KG1 (cell line): ENCODE results near the gene NUDT5.
"Not testable (repeated sequence)": the region's sequence is repeated elsewhere in the genome, so short reads cannot be mapped to it uniquely, and the experiment has no call there.

Experiments
- DNase-seq: peaks from one replicate; lab custom pipeline; 2025; lab: John Stamatoyannopoulos, UW

Gene NUDT5

DNA sequence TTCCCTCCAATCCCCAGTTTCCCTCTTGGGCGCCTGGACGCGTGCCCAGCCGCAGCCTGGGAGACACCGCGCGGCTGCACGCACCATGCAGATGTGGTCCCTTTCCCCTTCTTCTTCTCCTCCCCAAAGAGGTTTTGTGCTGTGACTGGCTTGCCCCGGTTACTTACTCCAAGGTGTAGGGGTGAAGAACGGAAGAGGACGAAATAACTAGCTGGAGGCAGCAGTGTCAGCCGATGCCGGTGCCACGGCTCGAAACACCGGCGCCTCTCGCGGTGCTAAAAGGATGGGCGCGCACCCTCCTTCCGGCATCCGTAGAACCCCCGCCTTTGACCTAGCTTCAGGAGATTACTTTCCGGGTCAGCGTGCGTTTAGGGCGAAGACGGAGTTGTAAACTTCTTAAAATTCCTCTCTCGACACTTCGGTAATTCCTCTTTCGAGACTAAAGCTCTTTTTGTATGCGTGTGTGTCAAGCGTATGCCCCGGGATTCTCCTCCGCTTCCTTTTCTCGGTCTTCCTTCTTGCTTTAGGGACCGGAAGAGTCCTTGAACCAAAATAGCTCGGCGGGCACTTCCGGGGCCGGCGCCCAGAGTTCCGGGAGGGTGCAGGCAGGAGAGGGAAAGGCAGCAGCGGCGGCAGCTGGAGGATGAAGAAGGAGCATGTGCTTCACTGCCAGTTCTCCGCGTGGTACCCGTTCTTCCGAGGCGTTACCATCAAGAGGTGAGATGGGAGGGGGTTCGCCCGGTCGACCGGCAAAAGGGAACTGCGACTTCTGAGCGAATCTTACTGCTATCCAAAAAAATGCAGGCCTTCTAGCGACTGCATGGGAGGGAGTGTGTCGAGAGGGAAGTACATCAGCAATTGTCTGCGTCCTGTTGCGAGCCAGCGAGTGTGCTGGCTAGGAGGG lies at the start of gene NUDT5, which contains the start of gene CDC123:
NUDT5 (minus strand) TSS at position 289 of the 904 bp plus-strand sequence. CDS start 9,600 bp downstream, outside the sequence.
CDC123 (plus strand) TSS at position 586 of the 904 bp plus-strand sequence; CDS start at position 644, 58 bp downstream.
- DNase-seq: peak; percentile 98

DNA sequence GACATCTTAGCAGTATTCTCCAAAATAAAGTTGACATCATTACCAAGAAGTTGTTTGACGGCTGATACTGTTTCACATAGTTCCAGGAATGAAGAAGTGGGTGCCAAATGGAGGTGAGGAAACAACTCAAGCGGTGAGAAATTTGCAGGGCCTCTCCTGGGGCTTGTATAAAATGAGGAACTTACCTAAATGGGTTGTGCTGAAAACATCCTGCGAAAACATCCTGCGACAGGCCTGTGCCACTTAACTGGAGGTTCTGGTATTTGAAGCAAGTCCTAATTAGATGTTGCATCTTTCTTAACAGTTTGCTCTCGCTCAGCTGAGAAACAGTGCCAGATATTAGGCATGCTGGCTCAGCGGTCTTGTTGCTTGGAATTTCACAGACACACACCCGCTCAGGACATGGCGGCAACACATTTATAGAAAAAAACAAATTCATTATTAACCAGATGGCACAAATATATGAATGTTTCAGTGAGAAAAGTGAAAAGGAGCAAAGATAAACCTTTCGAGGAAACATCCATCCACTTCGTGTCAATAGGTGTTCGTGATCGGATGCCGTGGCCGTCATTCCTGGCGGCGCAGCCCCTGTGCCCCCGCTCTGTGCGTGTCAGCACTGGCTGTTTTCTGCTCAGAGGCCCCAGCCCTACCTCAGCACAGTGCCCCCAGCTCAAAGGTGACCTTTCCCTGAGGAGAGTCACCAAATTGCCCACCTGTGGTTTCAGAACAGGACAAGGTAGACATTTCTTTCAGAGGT lies 48.4 kb upstream of the NUDT5 start:
- DNase-seq: peak; percentile 21

DNA sequence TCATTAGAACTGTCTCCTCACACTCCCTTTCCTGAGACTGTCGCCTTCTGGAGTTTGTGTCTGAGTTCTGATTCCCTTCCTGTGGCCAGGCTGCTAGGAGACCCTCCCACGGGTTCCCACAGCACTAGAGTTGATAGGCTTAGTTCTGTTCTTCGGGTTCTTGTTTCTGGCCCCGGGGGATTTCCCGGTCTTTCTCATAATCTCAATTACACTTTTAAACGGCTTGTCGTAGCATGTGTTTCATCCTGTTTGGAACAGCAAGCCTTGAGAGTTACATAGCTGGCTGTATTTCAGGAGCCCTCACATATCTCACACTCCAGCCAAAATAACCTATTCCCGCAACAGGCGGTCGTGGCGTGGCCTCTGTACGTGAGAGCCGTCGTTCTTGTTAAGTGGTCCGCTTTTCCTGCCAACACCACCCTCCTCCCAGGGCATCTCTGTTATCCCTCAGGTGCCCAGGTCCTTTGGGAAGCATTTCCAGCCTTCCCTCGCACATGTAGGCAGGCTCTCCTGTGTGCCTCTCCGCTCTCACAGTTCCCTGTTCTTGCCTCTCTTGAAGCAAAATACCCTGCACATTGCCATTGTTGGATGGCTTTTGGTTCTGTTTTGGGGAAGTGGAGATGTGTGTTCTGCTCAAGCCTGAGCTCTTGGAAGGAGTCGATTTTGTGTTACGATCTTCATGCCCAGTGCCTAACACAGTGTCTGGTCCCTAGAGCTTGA lies 46.3 kb upstream of the NUDT5 start:
- DNase-seq: no peak

DNA sequence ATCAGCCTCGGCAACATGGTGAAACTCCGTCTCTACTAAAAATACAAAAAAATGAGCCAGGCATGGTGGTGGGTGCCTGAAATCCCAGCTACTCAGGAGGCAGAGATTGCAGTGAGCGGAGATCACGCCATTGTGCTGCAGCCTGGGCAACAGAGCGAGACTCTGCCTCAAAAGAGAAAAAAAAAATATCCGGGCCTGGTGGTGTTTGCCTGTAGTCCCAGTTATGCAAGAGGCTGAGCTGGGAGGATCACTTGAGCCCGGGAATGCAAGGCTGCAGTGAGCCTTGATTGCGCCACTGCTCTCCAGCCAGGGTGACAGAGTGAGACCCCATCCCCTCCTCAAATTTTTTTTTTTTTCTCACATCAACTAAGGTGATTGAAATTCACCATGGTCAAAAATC lies 43.1 kb upstream of the NUDT5 start:
- no peak for DNase-seq

DNA sequence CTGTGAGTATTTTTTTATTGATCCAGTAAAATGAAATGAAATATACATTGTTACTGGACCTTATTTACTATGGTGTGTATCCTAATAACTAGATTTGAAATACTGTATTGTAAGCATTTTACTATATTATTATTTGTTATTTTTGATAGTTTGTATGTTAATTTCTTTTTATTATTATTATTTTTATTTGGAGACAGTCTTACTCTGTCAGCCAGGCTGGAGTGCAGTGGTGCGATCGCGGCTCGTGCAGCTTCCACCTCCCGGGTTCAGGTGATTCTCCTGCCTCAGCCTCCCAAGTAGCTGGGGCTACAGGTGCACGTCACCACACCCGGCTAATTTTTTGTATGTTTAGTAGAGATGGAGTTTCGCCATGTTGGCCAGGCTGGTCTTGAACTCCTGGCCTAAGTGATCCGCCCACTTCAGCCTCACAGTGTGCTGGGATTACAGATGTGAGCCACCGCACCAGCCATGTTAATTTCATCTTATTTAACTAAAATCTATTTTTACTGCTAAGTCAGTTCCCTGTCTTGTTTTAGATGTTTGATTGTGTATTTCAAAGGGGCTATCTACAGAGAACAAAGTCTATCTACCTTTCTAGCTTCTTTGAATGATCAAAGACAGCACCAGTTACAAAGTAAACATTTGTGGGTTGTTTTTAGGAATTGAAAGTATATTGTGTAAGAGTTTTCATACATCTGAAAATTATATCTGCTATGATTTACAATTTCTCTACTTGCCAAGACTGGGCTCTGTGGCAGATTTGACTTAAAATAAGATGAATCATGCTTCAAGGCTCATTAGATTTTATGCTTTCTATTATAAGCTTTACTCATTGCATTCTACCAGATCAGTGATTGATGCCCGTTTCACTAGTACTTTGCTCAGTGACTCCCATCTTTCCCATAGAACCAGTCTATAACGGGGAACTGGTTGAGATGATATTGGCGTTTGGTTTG lies 41.9 kb upstream of the NUDT5 start:
- DNase-seq: no peak

DNA sequence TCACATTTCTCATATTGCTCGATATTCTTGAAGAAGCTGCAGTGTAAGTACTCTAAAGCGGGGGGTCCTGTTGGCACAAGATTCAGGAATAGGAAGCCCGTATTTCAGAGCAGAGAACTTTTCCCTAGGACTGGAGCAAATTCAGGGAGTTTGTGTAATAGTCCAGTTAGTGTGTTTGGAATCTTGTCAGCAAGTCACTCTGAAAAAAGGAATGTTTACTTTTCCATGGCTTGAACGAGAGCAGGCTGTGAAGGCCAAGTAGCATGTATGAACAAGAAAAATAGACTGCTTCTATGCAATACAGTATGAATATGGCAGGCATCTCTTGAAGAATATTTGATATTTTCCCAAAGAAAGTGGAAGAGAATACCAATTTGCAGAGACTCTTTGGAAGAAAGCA lies 40.1 kb upstream of the NUDT5 start:
- no peak for DNase-seq

DNA sequence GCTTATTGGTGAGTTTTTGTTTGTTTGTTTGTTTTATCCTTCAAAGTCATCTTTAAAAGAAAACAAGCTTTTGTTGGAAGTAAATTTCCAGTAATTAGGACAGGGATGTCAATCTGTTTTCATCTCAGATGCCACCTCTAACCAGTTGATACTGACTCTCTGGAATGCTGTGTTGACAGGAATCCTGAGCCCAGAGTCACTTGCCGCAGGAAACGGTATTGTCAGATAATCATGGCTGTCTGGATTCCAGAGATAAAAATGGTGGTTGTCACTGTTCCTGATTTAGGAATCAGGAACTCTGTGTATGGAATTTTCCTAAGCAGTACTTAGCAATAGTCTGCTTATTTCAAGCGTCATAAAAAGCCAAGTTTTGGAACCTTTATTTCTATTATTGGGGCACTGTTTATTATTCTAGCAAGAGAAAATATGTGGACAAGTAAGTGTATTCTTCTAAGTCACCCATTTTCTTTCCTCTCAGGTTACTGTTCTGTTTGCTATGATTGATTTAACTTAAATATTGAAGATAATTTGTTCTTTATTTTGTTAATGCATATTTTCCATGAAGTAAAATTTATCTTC lies 39.5 kb upstream of the NUDT5 start:
- no peak for DNase-seq

DNA sequence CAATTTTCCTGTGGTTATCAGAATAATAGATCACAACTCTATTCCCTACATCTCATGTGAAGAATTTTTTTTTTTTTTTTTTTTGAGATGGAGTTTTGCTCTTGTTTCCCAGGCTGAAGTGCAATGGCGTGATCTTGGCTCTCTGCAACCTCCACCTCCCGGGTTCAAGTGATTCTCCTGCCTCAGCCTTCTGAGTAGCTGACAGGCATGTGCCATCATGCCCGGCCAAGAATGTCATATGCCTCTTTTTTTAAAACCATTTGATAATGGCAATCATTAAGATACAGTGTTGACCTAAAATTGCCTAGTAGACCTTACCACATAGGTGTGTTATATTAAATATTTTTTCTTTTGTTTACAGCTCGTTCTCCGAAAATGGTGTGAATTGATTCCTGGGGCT lies 39.0 kb upstream of the NUDT5 start:
- DNase-seq: not testable (repeated sequence)

DNA sequence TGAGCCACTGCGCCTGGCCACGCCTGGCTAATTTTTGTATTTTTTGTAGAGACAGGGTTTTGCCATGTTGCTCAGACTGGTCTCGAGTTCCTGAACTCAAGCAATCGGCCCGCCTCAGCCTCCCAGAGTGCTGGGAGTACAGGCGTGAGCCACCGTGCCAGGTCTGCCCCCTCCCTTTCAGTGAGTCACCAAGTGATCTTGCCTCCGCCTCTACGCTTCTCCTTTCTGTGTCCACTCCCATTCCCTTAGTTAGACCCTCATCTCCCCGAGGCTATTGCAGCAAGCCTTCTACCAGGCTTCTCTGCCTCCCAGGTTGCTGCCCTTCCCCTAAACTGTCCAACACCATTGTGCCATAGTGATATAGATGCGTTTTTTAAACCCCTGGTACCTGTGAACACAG lies 33.2 kb upstream of the NUDT5 start:
- DNase-seq: no peak

DNA sequence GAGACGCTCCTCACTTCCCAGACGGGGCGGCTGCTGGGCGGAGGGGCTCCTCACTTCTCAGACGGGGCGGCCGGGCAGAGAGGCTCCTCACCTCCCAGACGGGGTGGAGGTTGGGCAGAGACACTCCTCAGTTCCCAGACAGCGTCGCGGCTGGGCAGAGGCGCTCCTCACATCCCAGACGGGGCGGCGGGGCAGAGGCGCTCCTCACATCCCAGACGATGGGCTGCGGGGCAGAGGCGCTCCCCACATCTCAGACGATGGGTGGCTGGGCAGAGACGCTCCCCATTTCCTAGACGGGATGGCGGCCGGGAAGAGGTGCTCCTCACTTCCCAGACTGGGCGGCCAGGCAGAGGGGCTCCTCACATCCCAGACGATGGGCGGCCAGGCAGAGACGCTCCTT lies 30.7 kb upstream of the NUDT5 start:
- not testable (repeated sequence) for DNase-seq

DNA sequence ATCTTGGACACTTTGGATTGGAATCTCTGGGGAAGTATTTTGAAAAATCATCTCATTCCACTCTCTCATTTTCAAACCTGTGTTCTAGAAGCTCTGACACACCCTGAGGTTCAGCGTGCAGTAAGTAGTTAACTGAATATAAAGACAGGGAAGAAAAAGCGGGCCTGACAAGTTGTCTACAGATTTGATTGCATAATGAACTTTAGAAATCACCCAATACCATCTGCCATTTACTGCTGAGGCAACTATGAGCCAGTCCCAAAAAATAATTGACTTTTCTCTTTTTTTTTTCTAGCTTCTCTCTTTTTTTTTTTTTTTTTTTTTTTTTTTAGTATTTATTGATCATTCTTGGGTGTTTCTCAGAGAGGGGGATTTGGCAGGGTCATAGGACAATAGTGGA lies 29.8 kb upstream of the NUDT5 start:
- no peak for DNase-seq

DNA sequence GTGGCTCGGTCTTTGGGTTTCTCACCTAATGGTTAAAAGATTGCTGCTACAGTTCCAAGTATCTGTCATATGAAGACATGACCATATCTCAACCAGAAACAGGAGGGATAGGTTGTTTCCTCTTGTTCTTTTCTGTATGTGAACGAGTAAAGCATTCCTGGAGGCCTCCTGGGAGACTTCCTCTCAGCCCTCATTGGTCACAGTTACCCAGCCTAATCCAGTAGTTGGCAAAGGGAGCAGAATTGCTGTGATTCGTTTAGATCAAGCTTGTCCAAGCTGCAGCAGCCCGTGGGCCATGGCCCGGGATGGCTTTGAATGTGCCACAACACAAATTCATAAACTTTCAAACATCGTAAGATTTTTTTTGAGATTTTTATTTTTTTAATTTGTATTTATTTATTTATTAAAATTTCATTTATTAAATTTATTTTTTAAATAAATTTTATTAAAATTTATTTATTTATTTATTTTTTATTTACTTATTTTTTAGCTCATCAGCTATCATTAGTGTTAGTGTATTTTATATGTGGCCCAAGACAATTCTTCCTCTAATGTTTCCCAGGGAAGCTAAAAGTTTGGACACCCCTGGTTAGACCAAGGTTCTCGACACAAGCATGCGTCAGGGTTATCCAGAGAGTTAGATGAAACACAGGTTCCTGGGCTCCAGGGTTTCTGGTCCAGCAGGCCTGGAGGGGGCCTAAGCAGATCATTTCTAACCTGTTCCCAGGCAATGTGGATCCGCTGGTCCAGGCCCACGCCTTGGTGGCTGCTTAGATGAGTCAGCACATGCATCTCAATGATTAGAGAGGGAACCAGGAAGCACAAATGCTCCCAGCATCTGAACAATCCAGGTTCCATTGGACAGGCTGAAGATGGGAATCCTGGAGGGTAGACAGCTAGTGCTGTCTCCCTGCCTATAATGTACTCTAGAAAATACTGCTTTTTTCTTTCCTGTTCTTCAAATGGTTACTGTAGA lies 25.9 kb upstream of the NUDT5 start:
- DNase-seq: no peak

DNA sequence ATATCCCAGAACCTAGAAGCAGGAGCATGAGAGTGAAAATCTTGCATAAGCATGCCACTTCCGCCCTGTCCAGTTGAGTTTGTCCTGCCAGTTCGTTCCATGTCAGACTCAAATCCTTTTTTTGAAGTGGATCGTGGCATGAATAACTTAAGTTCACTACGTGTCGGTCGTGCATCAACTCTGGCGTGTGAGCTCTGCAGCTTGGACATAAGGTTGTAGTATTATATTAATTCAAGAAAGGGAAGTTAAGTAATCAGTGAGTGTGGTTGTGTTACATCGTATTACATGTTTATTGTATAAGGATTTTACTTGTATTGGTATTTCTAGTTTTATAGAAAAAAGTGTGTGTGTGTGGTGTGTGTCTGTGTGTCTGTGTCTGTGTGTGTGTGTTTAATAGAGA lies 23.3 kb upstream of the NUDT5 start:
- DNase-seq: no peak

DNA sequence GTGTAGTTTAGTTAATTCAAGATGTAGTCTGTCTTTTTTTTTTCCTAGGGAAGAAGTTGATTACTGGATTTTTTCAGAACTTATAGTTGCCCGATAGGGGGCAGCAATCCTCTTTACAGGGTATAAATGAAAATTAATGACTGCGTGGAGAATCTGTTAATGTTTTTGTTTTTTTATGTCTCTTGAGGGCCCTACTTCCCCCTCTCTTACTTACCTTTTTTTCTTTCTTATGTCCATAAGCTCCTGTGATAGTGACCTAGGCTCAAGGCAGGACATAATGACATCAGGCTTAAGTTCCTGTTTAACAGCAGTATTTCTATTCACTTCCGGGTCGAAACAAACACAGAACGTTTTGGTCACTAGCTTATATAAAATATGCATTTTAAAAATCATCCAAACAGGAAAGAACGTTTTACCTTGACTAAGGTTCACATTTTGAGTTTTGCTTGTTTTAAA lies 19.1 kb upstream of the NUDT5 start:
- peak; percentile 45 for DNase-seq

DNA sequence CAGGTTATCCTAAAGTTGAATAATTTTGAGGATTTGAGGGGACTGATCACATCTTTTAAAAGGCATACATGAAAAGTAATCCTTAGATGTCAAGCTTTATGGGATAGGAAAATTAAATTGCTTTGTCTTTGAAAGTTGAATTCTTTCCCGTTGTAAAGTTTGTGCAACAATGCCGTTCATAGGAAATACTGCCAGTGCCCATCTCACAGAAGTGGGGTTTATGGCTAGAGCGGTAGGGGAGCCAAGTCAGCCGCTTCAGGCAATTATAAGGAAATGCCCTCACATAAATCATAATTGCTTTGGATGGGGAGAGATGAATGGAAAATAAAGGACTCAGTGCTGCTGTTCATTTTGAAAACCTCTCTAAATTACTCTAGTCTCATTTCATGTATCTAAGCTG lies 18.4 kb upstream of the NUDT5 start:
- no peak for DNase-seq

DNA sequence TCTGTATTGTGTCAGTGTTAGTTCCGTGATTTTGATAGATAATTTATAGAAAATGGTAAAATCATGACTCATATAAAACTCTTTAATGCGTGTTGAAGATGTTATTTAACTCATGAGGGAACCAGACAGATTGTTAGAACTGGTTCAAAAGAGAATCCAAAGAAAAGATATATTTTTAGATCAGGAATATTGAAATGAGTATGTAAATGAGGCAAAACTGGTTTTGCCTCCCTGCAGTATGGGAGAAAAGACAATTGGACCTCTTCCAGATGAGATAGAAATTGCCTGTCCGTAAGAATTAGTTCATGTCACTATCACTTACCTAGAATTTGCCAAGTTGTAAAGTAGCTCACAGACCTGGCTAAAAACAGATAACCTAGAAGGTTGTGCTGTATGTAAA lies 17.9 kb upstream of the NUDT5 start:
- DNase-seq: no peak

DNA sequence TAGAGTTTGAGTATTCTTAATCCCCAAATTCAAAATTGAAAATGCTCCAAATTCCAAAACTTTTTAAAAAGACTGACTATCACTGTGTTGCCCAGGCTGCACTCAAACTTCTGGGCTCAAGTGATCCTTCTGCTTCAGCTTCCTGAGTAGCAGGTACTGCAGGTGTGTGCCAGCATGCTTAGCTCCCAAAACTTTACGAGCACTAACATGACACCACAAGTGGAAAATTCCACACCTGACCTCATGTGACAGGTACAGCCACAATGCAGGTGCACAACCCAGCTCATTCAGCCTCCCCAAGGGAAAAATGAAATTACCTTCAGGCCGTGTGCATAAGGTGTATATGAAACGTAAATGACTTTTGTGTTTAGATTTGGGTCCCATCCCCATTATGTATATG lies 16.8 kb upstream of the NUDT5 start:
- no peak for DNase-seq

DNA sequence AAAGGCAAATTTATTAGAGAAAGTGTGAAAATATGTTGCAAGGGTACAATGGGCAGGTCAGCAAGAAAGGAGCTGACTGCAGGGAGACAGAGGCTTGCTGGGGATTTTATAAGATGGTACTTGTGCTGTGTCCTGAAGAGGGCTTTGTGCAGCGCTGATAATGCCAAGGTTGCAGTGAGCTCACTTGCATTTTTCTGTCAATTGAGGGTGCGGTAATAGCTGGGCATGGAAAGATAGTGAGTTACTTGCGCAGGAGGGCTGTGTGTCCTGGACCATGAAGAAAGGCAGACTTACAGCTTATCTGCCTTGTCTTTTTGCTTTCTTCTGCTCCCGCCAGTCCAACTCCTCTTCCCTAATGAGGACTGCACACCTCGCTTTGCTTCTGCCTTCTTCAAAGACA lies 12.8 kb upstream of the NUDT5 start:
- no peak for DNase-seq

DNA sequence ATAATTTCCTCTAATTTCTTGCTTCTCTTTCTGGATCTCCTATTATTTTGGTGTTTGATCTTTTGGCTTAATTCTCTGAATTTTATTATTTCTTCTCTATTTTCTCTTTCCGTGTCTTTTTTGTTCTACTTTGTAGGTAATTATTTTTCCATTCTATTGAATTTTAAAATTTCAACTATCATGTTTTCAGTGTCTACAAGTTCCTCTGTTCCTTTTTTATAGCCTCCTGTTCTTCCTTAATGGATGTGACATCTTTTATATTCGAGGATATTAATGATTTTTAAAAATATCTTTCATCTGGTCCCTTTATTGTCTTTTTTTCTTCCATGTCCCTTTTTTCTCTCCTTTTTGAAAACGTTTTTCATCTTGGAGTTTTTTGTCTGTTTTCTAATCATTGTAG lies 11.4 kb upstream of the NUDT5 start:
- DNase-seq: no peak

DNA sequence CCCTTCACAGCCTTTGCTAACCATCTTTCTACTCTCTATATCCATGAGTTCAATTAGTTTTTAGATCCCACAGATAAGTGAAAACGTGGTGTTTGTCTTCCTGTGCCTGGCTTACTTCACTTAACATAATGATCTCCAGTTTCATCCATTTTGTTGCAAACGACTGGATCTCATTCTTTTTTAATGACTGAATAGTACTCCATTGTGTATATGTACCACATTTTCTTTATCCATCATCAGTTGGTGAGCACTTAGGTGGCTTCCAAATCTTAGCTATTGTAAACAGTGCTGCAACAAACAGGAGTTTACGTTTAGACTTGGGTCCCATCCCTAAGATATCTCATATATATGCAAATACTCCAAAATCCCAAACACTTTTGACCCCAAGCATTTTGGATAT lies 9.4 kb upstream of the NUDT5 start:
- DNase-seq: no peak
